Prostate gland (tissue), 2 donors: ENCODE measurements around the gene HAPLN3. TPM values are rescaled to one million over a fixed set of nuclear protein-coding genes. Genes with fewer than 3 reads are reported as not detected.

Experiments
- DNase-seq: peaks from one replicate; pipeline ENCODE4 v3.0.0-alpha.2; 2019; ENCODE audit warnings: low spot score
- H3K27ac ChIP-seq, 2 donors: fragments of 200-600 bp; sonication (generic); 2 replicates each; pipeline ENCODE4 v1.5.1; 2017 to 2019
- H3K27me3 ChIP-seq: fragments of 200-600 bp; sonication (generic); replicated peaks from 2 replicates; pipeline ENCODE4 v1.5.1; 2019; ENCODE audit not compliant: insufficient read depth
- H3K36me3 ChIP-seq, 2 donors: fragments of 200-600 bp; sonication (generic); 1 replicate in 1 of 2; 2 replicates in 1 of 2; pipeline versions ENCODE4 v1.5.1 to v1.8.1; 2017 to 2019
- H3K4me1 ChIP-seq: fragments of 200-600 bp; sonication (generic); replicated peaks from 2 replicates; pipeline ENCODE4 v1.5.1; 2019
- H3K4me3 ChIP-seq, 2 donors: fragments of 200-600 bp; sonication (generic); 2 replicates each; pipeline ENCODE4 v1.5.1; 2017 to 2019
- H3K9me3 ChIP-seq: fragments of 200-600 bp; sonication (generic); 2 replicates; pipeline ENCODE4 v1.5.1; 2017
- CTCF ChIP-seq, 4 experiments: fragments of 200-600 bp in 2 of 4; fragments of 450-650 bp in 2 of 4; sonication (generic) in 2 of 4; IDR thresholded peaks; 1 replicate in 3 of 4; 2 replicates in 1 of 4; pipeline ENCODE4 v1.5.1; 2016 to 2019; ENCODE audit warnings: antibody characterized with exemption in 4 of 4, mild to moderate bottlenecking in 2 of 4, moderate library complexity in 2 of 4
- POLR2A ChIP-seq: fragments of 450-650 bp; IDR thresholded peaks from one replicate; pipeline ENCODE4 v1.6.1; 2016; ENCODE audit warnings: antibody characterized with exemption, mild to moderate bottlenecking
- POLR2AphosphoS5 ChIP-seq: sonication (generic); formaldehyde crosslinking; IDR thresholded peaks from one replicate; pipeline ENCODE4 v1.6.1; 2017; ENCODE audit warnings: antibody characterized with exemption
- WGBS: methylation state at CpG from one replicate; pipeline ENCODE4 v1.1.5; 2018; 5-methylcytosine and 5-hydroxymethylcytosine counted together
- intact Hi-C: fragments of 100-400 bp; cut with DNase I; formaldehyde crosslinking; loops from one replicate; pipeline ENCODE4 v1.14.2; 2022
- total RNA-seq, 2 donors: library from RNA; depleted of rRNA; stranded (reverse); fragments of >200 nt; gene quantifications; one replicate each; pipeline ENCODE4 v1.1.0, GENCODE V29; 2016

HAPLN3 gene
- total RNA-seq, 2 donors from 2014 or later = 2.7 to 5.6 TPM

- Histone ChIP-seq H3K27me3 (no peaks in the 10 kb centered on the region), H3K9me3 (no peaks in the 10 kb centered on the region), H3K4me3 (no peak overlapping the region), H3K36me3 (no peaks in the 10 kb centered on the region), H3K4me1 (no peaks in the 10 kb centered on the region), H3K27ac (no peak overlapping the region)
- intact Hi-C loops = no loop called here
- DNase-seq = no peak
- TF ChIP-seq CTCF (IDR thresholded peaks at IDR 0.05) (no peak), POLR2A (no peak), POLR2AphosphoS5 (no peak)
- 81% methylated on average over 5 of the region's 5 CpGs for WGBS
Observed at GRCh38 chr15:88888719-88889118, 6.6 kb downstream of the HAPLN3 start.

- intact Hi-C loops = no loop called here
- DNase-seq = no peak
- 93% methylated on average over 18 of the region's 18 CpGs for WGBS
Observed at GRCh38 chr15:88887068-88887580, 8.2 kb downstream of the HAPLN3 start.

GRCh38 chr15:88882785-88883184 is 12.6 kb downstream of the HAPLN3 start:
- 78% methylated on average over 4 of the region's 4 CpGs for WGBS
- Histone ChIP-seq H3K36me3 (no peaks in the 10 kb centered on the region), H3K27ac (no peak overlapping the region), H3K27me3 (no peaks in the 10 kb centered on the region), H3K9me3 (no peaks in the 10 kb centered on the region), H3K4me3 (no peak overlapping the region), H3K4me1 (no peaks in the 10 kb centered on the region)
- no peak for TF ChIP-seq POLR2A
- intact Hi-C loops = no loop called here
- no peak for DNase-seq

More at GRCh38 chr15:88887068-88887580, 8.2 kb downstream of the HAPLN3 start:
- Histone ChIP-seq H3K4me1 (no peaks in the 10 kb centered on the region), H3K4me3 (no peak overlapping the region), H3K27me3 (no peaks in the 10 kb centered on the region), H3K36me3 (no peaks in the 10 kb centered on the region), H3K9me3 (no peaks in the 10 kb centered on the region), H3K27ac (no peak overlapping the region)
- TF ChIP-seq CTCF (IDR thresholded peaks at IDR 0.05) = no peak
- TF ChIP-seq POLR2A = no peak
- no peak for TF ChIP-seq POLR2AphosphoS5

- intact Hi-C loops = no loop called here
- Histone ChIP-seq H3K9me3 (no peaks in the 10 kb centered on the region), H3K27ac (no peak overlapping the region), H3K4me3 (no peak overlapping the region), H3K27me3 (no peaks in the 10 kb centered on the region), H3K4me1 (no peaks in the 10 kb centered on the region), H3K36me3 (no peaks in the 10 kb centered on the region)
- TF ChIP-seq POLR2AphosphoS5 (no peak), CTCF (IDR thresholded peaks at IDR 0.05) (no peak), POLR2A (no peak)
- WGBS = 94% methylated on average over 3 of the region's 3 CpGs
- no peak for DNase-seq
Observed at GRCh38 chr15:88881775-88882174, 13.6 kb downstream of the HAPLN3 start.

GRCh38 chr15:88880944-88881740 is 14.2 kb downstream of the HAPLN3 start:
- TF ChIP-seq POLR2AphosphoS5 (no peak), POLR2A (no peak), CTCF (IDR thresholded peaks at IDR 0.05) (no peak)

More at GRCh38 chr15:88880944-88881740, 14.2 kb downstream of the HAPLN3 start:
- no peak for DNase-seq
- Histone ChIP-seq H3K36me3 (no peaks in the 10 kb centered on the region), H3K4me3 (no peak overlapping the region), H3K4me1 (no peaks in the 10 kb centered on the region), H3K27me3 (no peaks in the 10 kb centered on the region), H3K9me3 (no peaks in the 10 kb centered on the region), H3K27ac (no peak overlapping the region)
- WGBS = 92% methylated on average over 31 of the region's 31 CpGs
- intact Hi-C loops = no loop called here
